Suprapubic skin (tissue), 3 donors: Measurements from ENCODE around the gene DHX16.
"Not testable (repeated sequence)": the region's sequence is repeated elsewhere in the genome, so short reads cannot be mapped to it uniquely, and the experiment has no call there.

Source experiments
- CTCF ChIP-seq, 2 donors: fragments of 200-600 bp in 1 of 2; fragments of 450-650 bp in 1 of 2; sonication (generic) in 1 of 2; IDR thresholded peaks; one replicate each; pipeline ENCODE4 v1.5.1; 2016 to 2019; ENCODE audit warnings: antibody characterized with exemption in 2 of 2, mild to moderate bottlenecking in 1 of 2, moderate library complexity in 1 of 2
- EP300 ChIP-seq: sonication (generic); formaldehyde crosslinking; IDR thresholded peaks from one replicate; pipeline ENCODE4 v1.6.1; 2017; ENCODE audit warnings: antibody characterized with exemption
- POLR2A ChIP-seq, 2 donors: fragments of 450-650 bp; IDR thresholded peaks; one replicate each; pipeline ENCODE4 v1.6.1; 2017; ENCODE audit warnings: antibody characterized with exemption in 2 of 2, mild to moderate bottlenecking in 2 of 2, moderate library complexity in 2 of 2

GRCh38 chr6:30666300-30666699 lies 6.5 kb downstream of the DHX16 start:
- TF ChIP-seq CTCF (IDR thresholded peaks at IDR 0.05); EP300; POLR2A (IDR thresholded peaks at IDR 0.05): not testable (repeated sequence)
